Measurements from ENCODE around the gene FKBP4. TPM values are rescaled to one million over a fixed set of nuclear protein-coding genes. Genes with fewer than 3 reads are reported as not detected.

The FKBP4 gene
- total and polyA plus RNA-seq, 2 of the 13 experiments (the other 11 are each of a cell fraction or from before 2014, with no cell fraction given) = 25.7 to 66.1 TPM

- no peak for TF ChIP-seq ZSCAN31 (CRISPR knock-in tag; IDR thresholded peaks at IDR 0.05; ENCODE audit: low read depth)
- TF ChIP-seq, protein P1, sequence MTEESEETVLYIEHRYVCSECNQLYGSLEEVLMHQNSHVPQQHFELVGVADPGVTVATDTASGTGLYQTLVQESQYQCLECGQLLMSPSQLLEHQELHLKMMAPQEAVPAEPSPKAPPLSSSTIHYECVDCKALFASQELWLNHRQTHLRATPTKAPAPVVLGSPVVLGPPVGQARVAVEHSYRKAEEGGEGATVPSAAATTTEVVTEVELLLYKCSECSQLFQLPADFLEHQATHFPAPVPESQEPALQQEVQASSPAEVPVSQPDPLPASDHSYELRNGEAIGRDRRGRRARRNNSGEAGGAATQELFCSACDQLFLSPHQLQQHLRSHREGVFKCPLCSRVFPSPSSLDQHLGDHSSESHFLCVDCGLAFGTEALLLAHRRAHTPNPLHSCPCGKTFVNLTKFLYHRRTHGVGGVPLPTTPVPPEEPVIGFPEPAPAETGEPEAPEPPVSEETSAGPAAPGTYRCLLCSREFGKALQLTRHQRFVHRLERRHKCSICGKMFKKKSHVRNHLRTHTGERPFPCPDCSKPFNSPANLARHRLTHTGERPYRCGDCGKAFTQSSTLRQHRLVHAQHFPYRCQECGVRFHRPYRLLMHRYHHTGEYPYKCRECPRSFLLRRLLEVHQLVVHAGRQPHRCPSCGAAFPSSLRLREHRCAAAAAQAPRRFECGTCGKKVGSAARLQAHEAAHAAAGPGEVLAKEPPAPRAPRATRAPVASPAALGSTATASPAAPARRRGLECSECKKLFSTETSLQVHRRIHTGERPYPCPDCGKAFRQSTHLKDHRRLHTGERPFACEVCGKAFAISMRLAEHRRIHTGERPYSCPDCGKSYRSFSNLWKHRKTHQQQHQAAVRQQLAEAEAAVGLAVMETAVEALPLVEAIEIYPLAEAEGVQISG (CRISPR knock-in tag; IDR thresholded peaks at IDR 0.05) = peak; percentile 79
- no peak for TF ChIP-seq ZBTB21 (CRISPR knock-in tag; IDR thresholded peaks at IDR 0.05)
- TF ChIP-seq, protein P2, sequence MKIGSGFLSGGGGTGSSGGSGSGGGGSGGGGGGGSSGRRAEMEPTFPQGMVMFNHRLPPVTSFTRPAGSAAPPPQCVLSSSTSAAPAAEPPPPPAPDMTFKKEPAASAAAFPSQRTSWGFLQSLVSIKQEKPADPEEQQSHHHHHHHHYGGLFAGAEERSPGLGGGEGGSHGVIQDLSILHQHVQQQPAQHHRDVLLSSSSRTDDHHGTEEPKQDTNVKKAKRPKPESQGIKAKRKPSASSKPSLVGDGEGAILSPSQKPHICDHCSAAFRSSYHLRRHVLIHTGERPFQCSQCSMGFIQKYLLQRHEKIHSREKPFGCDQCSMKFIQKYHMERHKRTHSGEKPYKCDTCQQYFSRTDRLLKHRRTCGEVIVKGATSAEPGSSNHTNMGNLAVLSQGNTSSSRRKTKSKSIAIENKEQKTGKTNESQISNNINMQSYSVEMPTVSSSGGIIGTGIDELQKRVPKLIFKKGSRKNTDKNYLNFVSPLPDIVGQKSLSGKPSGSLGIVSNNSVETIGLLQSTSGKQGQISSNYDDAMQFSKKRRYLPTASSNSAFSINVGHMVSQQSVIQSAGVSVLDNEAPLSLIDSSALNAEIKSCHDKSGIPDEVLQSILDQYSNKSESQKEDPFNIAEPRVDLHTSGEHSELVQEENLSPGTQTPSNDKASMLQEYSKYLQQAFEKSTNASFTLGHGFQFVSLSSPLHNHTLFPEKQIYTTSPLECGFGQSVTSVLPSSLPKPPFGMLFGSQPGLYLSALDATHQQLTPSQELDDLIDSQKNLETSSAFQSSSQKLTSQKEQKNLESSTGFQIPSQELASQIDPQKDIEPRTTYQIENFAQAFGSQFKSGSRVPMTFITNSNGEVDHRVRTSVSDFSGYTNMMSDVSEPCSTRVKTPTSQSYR (CRISPR knock-in tag; IDR thresholded peaks at IDR 0.05; ENCODE audit: borderline replicate concordance) = peak; percentile 84
- TF ChIP-seq MBD4 (IDR thresholded peaks at IDR 0.05; ENCODE audit: borderline replicate concordance, low read length) = no peak
- no peak for TF ChIP-seq ZBTB14 (CRISPR knock-in tag; IDR thresholded peaks at IDR 0.05)
- TF ChIP-seq TSC22D2 (CRISPR knock-in tag; IDR thresholded peaks at IDR 0.05; ENCODE audit: borderline replicate concordance) = 0 out of 2 replicates have a peak, but pooled peaks have one; percentile 54
- no peak for TF ChIP-seq PCBP2 (optimal IDR thresholded peaks at IDR 0.05; ENCODE audit: low read depth, low read length, poor library complexity, severe bottlenecking)
- TF ChIP-seq ZBTB10 (CRISPR knock-in tag; IDR thresholded peaks at IDR 0.05; ENCODE audit: borderline replicate concordance) = no peak
- no peak for TF ChIP-seq ZFP62 (CRISPR knock-in tag; IDR thresholded peaks at IDR 0.05)
- no peak for TF ChIP-seq HNRNPH1 (optimal IDR thresholded peaks at IDR 0.05; ENCODE audit: low read depth, low read length)
- TF ChIP-seq, protein P3, sequence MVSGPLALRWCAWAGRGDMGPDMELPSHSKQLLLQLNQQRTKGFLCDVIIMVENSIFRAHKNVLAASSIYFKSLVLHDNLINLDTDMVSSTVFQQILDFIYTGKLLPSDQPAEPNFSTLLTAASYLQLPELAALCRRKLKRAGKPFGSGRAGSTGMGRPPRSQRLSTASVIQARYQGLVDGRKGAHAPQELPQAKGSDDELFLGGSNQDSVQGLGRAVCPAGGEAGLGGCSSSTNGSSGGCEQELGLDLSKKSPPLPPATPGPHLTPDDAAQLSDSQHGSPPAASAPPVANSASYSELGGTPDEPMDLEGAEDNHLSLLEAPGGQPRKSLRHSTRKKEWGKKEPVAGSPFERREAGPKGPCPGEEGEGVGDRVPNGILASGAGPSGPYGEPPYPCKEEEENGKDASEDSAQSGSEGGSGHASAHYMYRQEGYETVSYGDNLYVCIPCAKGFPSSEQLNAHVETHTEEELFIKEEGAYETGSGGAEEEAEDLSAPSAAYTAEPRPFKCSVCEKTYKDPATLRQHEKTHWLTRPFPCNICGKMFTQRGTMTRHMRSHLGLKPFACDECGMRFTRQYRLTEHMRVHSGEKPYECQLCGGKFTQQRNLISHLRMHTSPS (CRISPR knock-in tag; IDR thresholded peaks at IDR 0.05; ENCODE audit: low read depth) = no peak
- no peak for TF ChIP-seq PRMT3 (CRISPR knock-in tag; IDR thresholded peaks at IDR 0.05; ENCODE audit: borderline replicate concordance, low read depth)
Measured at GRCh38 chr12:2795291-2796186, 769 bp downstream of the FKBP4 start (continued).

Data from HepG2 (cell line).